K562 (cell line): ENCODE results near the gene SEC22C.

ENCODE experiments used
- DNMT1 ChIP-seq: fragments of 450-650 bp; IDR thresholded peaks from 2 replicates; pipeline ENCODE4 v1.6.1; 2016; ENCODE audit warnings: antibody characterized with exemption, mild to moderate bottlenecking
- ETS2 ChIP-seq: IDR thresholded peaks from 2 replicates; pipeline ENCODE4 v1.6.1; 2016; ENCODE audit warnings: borderline replicate concordance, missing genetic modification characterization, mild to moderate bottlenecking, moderate library complexity, missing compliant biosample characterization; ENCODE audit not compliant: poor library complexity, severe bottlenecking
- ETV5 ChIP-seq: sonication (generic); formaldehyde crosslinking; IDR thresholded peaks from 2 replicates; pipeline ENCODE4 v1.4.0; 2020; ENCODE audit warnings: low read depth, mild to moderate bottlenecking, missing genetic modification reagents
- JUN ChIP-seq, 2 experiments: sonication (generic) in 1 of 2; formaldehyde crosslinking in 1 of 2; IDR thresholded peaks; 2 replicates each; pipeline versions ENCODE4 v1.6.1 to v1.8.0; 2012 to 2022; ENCODE audit warnings: borderline replicate concordance in 2 of 2, mild to moderate bottlenecking in 2 of 2, improper control_type of control experiment in 1 of 2, low read depth in 1 of 2, low read length in 1 of 2, missing genetic modification reagents in 1 of 2
- JUND ChIP-seq, 2 experiments: IDR thresholded peaks; 2 replicates in 1 of 2; 3 replicates in 1 of 2; pipeline ENCODE4 v1.6.1; 2011; ENCODE audit warnings: borderline replicate concordance in 2 of 2, low read depth in 2 of 2, low read length in 2 of 2, improper control_type of control experiment in 1 of 2, missing biosample characterization in 1 of 2, missing genetic modification characterization in 1 of 2, missing genetic modification reagents in 1 of 2
- PCBP1 ChIP-seq: fragments of 200-400 bp; formaldehyde crosslinking; IDR thresholded peaks from 2 replicates; pipeline ENCODE4 v1.6.1; 2018; ENCODE audit warnings: mild to moderate bottlenecking, low read depth, low read length; ENCODE audit not compliant: poor library complexity, severe bottlenecking
- ZNF121 ChIP-seq: sonication (generic); formaldehyde crosslinking; conservative IDR thresholded peaks from 2 replicates; pipeline ENCODE4 v1.8.0; 2022; ENCODE audit warnings: missing genetic modification reagents
- TF ChIP-seq, protein P1 (sequence below): sonication (generic); formaldehyde crosslinking; IDR thresholded peaks from 2 replicates; pipeline ENCODE4 v1.8.0; 2022; ENCODE audit warnings: mild to moderate bottlenecking, missing genetic modification reagents
- TF ChIP-seq, protein P2 (sequence below): sonication (generic); formaldehyde crosslinking; IDR thresholded peaks from 2 replicates; pipeline ENCODE4 v1.8.0; 2023; ENCODE audit warnings: mild to moderate bottlenecking, missing genetic modification reagents
- TF ChIP-seq, protein P3 (sequence below), 3 experiments: IDR thresholded peaks in 2 of 3; conservative IDR thresholded peaks in 1 of 3; 2 replicates each; pipeline ENCODE4 v1.5.1; 2011 to 2012; ENCODE audit warnings: low read length in 3 of 3, mild to moderate bottlenecking in 3 of 3, control low read depth in 2 of 3, improper control_type of control experiment in 1 of 3, inconsistent platforms in 1 of 3, low read depth in 1 of 3, mixed read lengths in 1 of 3, moderate library complexity in 1 of 3; ENCODE audit not compliant: insufficient read depth in 2 of 3
- TF ChIP-seq, protein P4 (sequence below): IDR thresholded peaks from 3 replicates; pipeline ENCODE4 v1.6.1; 2011; ENCODE audit warnings: borderline replicate concordance, mild to moderate bottlenecking; ENCODE audit not compliant: insufficient read length, insufficient read depth

DNA sequence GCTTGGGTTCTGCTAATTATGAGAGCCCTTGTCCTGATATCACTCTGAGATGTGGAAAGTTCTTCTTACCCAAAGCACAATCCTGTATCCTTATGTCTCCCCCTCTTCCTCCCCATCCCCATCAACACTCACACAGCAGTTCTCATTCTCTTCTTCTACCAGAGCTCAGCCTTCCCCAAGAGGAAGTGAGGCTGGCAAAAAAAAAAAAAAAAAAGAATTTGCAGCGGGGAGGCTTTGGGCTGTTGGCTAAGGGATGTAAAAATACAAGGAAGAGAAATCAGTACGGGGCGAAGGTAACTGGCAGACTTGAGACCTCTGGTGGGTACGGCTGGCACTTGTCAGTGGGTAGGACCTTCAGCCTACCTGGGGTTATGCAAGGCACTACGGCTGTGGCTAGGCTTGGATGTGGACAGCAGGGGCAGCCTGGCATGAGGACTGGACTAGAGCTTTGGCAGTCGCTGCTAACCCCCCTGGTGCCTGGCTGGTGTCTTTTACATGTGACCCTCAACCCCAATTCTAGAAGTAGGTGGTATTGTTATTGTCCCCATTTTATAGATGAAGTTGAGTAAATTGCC is 73.9 kb downstream of the SEC22C start:
- no peak for TF ChIP-seq DNMT1
- TF ChIP-seq, protein P1, sequence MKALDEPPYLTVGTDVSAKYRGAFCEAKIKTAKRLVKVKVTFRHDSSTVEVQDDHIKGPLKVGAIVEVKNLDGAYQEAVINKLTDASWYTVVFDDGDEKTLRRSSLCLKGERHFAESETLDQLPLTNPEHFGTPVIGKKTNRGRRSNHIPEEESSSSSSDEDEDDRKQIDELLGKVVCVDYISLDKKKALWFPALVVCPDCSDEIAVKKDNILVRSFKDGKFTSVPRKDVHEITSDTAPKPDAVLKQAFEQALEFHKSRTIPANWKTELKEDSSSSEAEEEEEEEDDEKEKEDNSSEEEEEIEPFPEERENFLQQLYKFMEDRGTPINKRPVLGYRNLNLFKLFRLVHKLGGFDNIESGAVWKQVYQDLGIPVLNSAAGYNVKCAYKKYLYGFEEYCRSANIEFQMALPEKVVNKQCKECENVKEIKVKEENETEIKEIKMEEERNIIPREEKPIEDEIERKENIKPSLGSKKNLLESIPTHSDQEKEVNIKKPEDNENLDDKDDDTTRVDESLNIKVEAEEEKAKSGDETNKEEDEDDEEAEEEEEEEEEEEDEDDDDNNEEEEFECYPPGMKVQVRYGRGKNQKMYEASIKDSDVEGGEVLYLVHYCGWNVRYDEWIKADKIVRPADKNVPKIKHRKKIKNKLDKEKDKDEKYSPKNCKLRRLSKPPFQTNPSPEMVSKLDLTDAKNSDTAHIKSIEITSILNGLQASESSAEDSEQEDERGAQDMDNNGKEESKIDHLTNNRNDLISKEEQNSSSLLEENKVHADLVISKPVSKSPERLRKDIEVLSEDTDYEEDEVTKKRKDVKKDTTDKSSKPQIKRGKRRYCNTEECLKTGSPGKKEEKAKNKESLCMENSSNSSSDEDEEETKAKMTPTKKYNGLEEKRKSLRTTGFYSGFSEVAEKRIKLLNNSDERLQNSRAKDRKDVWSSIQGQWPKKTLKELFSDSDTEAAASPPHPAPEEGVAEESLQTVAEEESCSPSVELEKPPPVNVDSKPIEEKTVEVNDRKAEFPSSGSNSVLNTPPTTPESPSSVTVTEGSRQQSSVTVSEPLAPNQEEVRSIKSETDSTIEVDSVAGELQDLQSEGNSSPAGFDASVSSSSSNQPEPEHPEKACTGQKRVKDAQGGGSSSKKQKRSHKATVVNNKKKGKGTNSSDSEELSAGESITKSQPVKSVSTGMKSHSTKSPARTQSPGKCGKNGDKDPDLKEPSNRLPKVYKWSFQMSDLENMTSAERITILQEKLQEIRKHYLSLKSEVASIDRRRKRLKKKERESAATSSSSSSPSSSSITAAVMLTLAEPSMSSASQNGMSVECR (CRISPR knock-in tag), result no peak
- no peak for TF ChIP-seq PCBP1
- TF ChIP-seq ETV5 (CRISPR knock-in tag), result no peak
- TF ChIP-seq, protein P2, sequence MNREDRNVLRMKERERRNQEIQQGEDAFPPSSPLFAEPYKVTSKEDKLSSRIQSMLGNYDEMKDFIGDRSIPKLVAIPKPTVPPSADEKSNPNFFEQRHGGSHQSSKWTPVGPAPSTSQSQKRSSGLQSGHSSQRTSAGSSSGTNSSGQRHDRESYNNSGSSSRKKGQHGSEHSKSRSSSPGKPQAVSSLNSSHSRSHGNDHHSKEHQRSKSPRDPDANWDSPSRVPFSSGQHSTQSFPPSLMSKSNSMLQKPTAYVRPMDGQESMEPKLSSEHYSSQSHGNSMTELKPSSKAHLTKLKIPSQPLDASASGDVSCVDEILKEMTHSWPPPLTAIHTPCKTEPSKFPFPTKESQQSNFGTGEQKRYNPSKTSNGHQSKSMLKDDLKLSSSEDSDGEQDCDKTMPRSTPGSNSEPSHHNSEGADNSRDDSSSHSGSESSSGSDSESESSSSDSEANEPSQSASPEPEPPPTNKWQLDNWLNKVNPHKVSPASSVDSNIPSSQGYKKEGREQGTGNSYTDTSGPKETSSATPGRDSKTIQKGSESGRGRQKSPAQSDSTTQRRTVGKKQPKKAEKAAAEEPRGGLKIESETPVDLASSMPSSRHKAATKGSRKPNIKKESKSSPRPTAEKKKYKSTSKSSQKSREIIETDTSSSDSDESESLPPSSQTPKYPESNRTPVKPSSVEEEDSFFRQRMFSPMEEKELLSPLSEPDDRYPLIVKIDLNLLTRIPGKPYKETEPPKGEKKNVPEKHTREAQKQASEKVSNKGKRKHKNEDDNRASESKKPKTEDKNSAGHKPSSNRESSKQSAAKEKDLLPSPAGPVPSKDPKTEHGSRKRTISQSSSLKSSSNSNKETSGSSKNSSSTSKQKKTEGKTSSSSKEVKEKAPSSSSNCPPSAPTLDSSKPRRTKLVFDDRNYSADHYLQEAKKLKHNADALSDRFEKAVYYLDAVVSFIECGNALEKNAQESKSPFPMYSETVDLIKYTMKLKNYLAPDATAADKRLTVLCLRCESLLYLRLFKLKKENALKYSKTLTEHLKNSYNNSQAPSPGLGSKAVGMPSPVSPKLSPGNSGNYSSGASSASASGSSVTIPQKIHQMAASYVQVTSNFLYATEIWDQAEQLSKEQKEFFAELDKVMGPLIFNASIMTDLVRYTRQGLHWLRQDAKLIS (CRISPR knock-in tag), result no peak
- no peak for TF ChIP-seq ETS2
- TF ChIP-seq JUND (IDR thresholded peaks at IDR 0.05; ENCODE audit: borderline replicate concordance, low read depth, low read length), result no peak
- no peak for TF ChIP-seq JUND (tag; IDR thresholded peaks at IDR 0.05; ENCODE audit: borderline replicate concordance, low read depth, low read length)
- no peak for TF ChIP-seq JUN (IDR thresholded peaks at IDR 0.05; ENCODE audit: borderline replicate concordance, low read depth, low read length)
- no peak for TF ChIP-seq JUN (CRISPR knock-in tag; IDR thresholded peaks at IDR 0.05; ENCODE audit: borderline replicate concordance)
- TF ChIP-seq ZNF121 (CRISPR knock-in tag), result no peak
- TF ChIP-seq, protein P3, sequence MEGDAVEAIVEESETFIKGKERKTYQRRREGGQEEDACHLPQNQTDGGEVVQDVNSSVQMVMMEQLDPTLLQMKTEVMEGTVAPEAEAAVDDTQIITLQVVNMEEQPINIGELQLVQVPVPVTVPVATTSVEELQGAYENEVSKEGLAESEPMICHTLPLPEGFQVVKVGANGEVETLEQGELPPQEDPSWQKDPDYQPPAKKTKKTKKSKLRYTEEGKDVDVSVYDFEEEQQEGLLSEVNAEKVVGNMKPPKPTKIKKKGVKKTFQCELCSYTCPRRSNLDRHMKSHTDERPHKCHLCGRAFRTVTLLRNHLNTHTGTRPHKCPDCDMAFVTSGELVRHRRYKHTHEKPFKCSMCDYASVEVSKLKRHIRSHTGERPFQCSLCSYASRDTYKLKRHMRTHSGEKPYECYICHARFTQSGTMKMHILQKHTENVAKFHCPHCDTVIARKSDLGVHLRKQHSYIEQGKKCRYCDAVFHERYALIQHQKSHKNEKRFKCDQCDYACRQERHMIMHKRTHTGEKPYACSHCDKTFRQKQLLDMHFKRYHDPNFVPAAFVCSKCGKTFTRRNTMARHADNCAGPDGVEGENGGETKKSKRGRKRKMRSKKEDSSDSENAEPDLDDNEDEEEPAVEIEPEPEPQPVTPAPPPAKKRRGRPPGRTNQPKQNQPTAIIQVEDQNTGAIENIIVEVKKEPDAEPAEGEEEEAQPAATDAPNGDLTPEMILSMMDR (IDR thresholded peaks at IDR 0.05 in 2 of 3, conservative IDR thresholded peaks at IDR 0.05 in 1 of 3; ENCODE audit: insufficient read depth in 2 of 3, low read depth in 1 of 3, low read length in 3 of 3), result no peak
- TF ChIP-seq, protein P4, sequence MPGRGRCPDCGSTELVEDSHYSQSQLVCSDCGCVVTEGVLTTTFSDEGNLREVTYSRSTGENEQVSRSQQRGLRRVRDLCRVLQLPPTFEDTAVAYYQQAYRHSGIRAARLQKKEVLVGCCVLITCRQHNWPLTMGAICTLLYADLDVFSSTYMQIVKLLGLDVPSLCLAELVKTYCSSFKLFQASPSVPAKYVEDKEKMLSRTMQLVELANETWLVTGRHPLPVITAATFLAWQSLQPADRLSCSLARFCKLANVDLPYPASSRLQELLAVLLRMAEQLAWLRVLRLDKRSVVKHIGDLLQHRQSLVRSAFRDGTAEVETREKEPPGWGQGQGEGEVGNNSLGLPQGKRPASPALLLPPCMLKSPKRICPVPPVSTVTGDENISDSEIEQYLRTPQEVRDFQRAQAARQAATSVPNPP, result no peak
